ENCODE data around the gene BCL2.

DNA sequence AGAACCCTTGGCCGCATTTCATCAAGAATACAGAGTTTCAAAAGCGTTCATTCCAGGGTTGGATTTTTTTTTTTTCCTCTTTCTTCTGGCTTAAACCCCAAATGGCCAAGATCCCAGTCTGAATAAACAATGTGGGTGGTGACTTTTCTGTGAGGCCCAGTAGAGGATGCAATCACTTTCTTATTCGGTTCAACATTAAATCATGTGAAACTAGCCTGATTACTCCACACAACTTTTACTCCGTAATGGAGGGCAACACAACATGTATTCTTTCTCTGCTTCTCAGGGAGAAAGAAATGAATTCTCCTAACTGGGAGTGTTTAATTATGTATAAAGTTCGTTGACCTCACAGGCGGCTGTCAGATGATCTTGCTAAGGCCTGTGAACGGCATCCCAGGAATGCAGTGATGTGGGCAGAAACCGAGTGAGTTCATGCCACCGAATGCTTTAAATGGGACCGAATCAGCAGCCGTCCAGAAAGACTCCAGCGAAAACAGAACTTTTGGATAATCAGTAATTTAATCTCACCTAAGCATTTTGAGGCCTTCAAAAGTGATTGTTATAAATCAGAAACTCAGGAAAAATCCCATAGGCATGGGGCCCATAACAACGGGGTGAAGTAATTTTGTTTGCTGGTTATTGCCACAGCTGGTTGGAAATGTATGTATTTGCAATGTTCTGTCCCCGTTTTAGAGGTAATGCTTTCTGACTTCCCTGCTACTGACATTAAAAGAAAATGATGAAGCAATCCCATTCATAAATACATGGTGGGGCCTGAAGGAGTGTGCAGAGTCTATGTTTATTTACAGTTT is 81.5 kb downstream of the BCL2 start:
- TF ChIP-seq, protein P1, sequence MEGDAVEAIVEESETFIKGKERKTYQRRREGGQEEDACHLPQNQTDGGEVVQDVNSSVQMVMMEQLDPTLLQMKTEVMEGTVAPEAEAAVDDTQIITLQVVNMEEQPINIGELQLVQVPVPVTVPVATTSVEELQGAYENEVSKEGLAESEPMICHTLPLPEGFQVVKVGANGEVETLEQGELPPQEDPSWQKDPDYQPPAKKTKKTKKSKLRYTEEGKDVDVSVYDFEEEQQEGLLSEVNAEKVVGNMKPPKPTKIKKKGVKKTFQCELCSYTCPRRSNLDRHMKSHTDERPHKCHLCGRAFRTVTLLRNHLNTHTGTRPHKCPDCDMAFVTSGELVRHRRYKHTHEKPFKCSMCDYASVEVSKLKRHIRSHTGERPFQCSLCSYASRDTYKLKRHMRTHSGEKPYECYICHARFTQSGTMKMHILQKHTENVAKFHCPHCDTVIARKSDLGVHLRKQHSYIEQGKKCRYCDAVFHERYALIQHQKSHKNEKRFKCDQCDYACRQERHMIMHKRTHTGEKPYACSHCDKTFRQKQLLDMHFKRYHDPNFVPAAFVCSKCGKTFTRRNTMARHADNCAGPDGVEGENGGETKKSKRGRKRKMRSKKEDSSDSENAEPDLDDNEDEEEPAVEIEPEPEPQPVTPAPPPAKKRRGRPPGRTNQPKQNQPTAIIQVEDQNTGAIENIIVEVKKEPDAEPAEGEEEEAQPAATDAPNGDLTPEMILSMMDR (IDR thresholded peaks at IDR 0.05), result no peak
- peak; percentile 43 for TF ChIP-seq POLR2A (IDR thresholded peaks at IDR 0.05)

Measured in prostate gland (tissue), 2 donors.